ENCODE data around the gene CPPED1.

Gene CPPED1

DNA sequence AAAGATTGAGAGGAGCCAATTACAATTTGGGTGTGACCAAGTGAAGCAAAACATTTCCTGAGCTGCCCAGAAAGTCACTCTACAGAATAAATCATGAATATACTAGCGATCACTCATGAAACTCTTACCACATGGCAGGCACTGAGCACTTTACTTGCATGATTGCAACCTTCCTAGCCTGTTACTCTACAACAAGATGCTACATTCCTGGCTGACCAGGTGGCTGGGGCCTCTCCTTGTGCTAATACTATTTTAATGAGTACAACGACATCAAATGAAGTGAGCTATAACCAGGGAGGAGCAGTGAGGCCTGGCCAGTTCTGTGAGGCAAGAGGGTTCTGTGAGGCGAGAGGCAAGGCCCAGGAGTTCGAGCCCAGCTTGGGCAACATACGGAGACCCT, 75.2 kb downstream of the CPPED1 start:
- DNase-seq, result no peak

DNA sequence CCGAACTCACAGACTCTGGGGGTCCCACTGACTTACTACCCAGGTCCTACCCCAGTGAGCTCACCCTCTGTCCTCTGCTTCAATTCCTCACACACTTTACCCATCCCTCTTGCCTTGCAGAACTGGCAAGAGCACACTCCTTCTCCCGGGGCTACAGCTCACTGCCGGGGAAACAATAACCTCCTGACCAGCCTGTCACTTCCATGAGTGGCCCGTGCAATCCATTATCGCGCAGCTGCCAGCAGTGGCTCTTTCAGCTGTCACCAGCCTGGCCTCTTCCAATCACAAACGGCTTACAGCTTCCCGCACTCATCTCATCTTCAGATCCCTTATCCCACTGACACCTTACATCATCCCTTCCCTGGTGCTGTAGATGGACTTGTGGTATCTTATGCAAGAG, 79.5 kb downstream of the CPPED1 start:
- DNase-seq, result no peak

DNA sequence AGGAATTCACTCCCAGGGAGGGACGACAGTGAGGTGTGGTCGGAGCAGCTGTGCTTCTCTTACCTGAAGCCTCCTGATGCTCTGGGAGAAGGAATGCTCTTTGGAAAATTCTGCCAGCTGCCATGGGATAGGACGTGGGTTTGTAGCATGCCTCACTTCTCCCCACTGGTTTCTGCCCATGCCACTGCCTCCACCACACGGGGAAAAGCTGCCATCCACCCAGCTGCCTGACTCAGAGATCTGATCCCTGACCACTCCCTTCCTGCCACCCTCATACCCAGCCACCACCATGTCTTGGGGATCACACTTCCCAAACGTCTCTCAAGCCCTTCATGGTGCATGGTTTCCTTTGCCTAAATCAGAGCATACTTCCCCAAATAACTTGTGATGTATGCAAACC, 80.0 kb downstream of the CPPED1 start:
- DNase-seq, result no peak

DNA sequence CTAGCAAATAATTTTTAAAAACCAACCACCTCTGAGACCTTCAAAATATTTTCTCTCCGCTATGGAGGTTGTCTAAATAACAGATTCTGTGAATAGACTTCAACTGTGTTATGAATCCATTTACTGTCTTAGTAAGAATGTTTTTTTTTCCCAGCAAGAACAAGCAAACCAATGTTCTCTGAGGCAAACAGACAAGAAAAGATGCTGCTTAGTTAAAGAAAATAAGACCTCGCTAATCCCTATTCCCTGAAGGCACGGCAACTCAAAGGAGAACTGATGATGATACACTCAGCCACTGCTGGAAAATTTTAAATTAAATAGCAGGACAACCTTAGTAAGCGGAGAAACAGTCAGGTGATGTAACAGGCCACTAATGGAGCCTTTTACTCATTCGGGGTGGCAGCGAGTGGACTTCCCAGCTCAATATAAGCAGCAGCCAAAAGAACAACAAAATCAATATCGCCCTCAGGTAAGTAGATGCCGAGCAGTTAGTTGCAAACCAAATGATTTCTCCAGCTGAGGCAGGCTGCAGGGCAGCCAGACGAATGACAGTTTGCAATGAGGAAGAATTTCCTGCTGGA, 81.8 kb downstream of the CPPED1 start:
- no peak for DNase-seq

- DNase-seq, result no peak
Measured at GRCh38 chr16:12719972-12720371, 83.7 kb downstream of the CPPED1 start.

DNA sequence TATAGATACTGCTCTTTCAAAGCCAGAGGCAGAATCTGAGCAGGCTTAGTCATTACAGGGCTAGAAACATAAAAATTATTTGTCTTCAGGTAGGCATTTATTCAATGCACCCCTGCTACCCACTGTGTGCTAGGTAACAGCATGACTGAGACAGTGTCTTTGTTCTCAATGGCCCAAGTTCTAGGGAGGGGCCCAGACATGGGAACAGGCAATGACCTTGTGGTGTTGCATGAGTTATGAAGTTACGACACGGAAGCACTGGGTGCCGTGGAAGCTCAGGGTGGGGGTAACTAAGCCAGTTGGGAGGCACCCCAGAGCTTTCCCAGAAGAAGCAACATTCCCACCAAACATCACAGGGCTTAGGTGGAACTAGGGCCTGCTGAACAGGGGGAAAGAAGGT, 87.0 kb downstream of the CPPED1 start:
- no peak for DNase-seq

- DNase-seq, result no peak
Measured at GRCh38 chr16:12709807-12710206, 93.9 kb downstream of the CPPED1 start.

DNA sequence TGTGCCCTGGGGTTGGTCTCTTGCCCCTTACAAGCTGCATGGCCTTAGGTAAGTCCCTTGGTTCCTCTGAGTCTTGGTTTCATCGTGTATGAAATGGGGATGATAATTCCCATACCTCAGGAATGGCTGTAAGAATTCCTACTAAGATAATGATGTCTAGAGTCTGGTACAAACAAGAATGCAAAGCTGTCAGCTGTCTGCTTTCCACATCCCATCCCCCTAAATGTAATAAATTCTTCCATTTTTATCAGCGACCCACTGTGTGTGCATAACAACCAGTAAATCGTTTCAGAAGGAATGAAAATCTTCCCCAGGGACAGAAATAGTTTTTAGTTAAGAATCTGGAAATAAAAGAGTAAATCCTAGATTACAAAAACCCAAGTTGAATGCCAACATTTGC, 95.4 kb downstream of the CPPED1 start:
- no peak for DNase-seq

GRCh38 chr16:12706628-12707027, 97.1 kb downstream of the CPPED1 start:
- no peak for DNase-seq

- no peak for DNase-seq
Measured at GRCh38 chr16:12704492-12705111, 99.1 kb downstream of the CPPED1 start.

GRCh38 chr16:12703935-12704334, 99.8 kb downstream of the CPPED1 start:
- DNase-seq, result no peak

GRCh38 chr16:12700161-12700560, 103.5 kb downstream of the CPPED1 start:
- DNase-seq, result no peak

DNA sequence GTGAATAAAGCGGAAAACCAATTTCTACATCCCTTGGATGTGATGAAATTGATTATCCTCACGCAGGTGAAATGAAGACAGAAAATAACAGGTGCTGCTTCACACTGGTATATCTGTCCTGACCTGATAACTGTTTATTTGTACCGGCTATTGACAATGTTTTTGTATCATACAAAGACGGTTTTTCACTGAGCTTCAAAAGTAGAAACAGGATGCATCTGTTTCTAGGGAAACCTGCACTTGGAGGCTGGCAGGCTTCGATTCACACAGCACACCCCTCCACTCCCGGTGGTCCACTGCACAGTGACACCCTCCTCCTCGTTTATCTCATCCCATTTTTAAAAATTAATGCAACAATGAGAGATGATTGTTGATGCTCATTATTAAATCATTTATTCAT, 104.5 kb downstream of the CPPED1 start:
- no peak for DNase-seq

DNA sequence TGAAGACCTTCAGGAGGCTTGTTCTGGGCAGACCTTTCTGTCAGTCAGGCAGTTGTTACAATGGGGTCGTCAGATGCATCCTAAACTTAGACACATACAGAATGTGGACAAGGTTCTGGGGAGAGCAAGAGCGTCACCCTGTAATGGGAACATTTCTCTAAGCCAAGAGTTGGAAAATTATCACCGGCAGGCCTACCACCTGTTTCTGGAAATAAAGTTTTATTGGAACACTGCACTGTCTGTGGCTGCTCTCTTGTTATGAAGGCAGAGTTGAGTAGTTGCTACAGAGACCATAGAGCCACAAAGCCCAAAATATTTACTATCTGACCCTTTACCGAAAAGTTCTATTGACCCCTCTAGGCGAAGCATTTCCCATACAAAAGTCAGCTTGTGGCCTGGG, 106.2 kb downstream of the CPPED1 start:
- no peak for DNase-seq

DNA sequence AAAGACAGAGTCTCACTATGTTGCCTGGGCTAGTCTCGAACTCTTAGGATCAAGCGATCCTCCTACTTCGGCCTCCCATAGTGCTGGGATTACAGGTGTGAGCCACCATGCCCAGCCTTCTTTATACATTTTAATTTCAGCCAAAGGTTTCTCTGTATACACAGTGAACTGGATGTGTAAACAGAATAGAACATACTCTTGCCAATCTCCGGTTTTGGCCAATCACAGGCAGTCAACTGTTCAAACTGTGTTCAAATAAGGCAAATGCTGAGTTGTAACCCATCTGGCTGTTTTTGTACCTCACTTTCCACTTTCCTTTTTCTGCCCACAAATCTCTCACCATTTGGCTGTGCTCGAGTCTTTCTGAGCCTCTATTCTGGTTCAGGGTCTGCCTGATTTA, 108.2 kb downstream of the CPPED1 start:
- no peak for DNase-seq

GRCh38 chr16:12690024-12690423, 113.7 kb downstream of the CPPED1 start:
- DNase-seq, result no peak

DNA sequence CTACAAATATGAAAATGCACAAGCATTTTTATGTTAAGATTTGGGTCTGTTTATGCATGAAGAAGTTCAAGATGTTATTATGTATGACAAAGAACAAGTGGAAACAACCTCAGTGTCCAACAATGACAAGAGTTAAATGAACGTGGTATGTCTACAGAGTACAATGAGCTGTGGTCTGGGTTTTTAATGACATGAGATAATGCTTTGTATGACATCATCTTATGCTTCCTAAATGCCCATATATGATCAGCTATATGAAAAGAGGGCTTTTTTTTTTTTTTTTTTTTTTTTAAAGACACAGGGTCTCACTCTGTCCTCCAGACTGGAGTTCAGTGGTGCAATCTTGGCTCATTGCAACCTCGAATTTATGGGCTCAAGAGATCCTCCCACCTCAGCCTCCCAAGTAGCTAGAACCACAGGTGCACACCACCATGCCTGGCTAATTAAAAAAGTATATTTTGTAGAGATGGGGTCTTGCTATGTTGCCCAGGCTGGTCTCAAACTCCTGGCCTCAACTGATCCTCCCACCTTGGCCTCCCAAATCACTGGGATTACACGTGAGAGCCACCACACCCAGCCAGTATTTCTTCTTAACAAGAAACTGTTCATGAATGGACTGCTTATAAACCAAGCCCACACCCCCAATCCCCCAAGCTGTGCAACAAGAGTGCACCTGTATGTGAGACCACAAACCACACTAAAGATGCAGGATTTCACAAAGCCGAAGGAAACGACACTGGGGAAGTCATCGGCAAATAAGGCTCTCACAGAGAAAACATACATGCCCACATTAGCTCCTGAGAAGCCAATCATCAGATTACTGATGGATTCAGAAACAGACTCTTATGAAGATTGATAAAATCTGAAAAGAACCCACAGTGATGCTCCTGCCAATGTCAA, 114.5 kb downstream of the CPPED1 start:
- DNase-seq, result no peak

GRCh38 chr16:12685806-12686205, 117.9 kb downstream of the CPPED1 start:
- no peak for DNase-seq

DNA sequence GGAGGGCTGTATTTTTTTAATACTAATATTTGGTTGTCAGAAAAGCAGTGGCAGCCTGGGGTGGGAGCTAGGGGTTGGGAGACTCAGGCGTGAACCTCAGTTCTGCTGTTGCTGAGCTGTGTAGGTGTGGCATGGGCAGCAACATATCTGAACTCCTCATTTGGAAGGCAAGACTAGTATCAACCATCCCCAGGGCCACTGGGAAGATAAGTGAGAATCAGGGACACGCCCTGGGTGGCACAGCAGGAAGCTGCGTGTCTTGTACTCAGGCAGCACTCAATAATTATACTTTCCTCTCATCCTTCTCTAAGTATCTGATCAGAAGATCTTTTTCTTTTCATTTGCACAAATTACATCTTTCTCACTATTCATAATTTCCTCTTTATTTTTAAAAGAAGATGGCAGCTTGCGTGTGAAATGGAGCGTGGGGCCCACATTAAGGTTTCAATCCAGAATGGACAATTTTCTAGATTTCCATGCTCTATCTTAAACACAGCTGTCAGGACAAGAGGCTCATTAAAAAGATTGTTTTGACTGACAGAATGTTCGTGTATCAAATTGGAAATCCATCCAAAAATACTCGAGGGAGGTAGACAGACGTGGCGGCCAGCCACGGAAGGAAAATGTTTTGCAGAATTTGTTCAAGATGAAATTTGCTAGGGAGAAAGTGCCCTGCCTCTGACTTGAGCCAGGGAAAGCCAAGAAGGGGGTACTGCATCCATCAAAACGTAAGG, 121.1 kb downstream of the CPPED1 start:
- no peak for DNase-seq

DNA sequence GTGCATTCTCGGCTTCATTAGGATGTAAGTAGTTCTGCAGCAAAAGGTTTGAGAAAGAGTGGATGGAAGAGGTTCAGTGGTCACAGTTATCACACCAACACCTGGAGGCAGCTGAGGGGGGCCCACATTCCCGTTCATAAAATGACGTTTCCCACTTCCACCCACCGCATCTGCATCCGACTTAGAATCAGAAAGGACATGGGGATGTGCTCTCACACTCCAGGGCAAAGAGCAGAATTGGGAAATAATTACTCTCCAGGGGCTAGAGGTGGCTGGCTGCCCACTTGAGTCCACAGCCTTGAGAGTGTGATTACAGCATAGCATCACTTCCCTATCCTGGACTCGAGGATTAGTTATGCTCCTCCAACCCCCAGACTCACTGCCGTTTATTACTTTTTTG, 122.0 kb downstream of the CPPED1 start:
- no peak for DNase-seq

DNA sequence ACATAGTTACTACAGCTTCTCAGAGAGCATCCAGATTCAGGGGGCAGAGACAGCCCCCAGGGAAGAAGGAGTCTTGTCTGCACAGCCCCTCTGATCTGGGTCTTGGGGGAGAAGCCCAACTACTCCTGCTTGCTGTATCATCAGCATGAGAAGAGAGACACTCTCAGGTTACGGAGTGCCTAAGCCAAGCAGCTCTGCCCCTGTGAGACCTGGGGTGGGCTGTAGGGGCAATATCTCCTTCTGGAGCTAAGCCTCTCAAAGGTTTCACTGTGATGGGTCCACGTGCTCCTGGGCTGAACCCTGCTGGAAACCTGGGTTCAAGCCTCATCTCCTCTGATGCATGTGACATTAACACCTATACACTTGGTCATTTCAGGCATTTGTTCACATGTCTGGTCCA, 123.2 kb downstream of the CPPED1 start:
- DNase-seq, result no peak

DNA sequence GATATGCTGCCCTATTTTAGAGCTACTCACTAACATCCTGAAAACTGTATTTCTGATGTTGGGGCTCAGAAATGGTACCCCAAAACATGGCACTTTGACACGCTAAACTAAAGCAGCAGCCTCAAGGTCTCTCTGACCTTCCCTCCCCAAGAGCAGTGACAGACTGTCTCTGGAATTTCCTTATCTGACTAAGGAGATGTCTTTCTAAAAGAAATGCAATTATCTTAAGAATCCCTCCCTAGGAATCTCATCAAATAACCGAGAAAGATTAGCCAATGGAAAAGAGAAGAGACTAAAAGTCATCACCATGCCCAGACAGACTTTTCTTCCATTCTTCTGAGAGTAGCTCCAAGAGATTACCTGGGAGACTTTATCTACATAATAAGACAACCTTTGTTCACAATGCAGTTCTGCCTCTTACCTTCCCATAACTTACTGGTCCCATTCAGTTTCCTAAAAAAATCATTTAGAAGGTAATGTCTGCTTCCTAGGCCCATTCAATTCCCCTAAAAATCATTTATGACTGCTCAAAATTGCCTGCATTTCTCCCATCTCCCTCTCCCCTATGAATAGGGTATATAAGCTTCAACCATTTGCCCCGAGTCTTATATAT, 123.9 kb downstream of the CPPED1 start:
- DNase-seq, result no peak

- no peak for DNase-seq
Measured at GRCh38 chr16:12678983-12679382, 124.7 kb downstream of the CPPED1 start.

Measured in SHP77 (cell line).